Fibroblast of villous mesenchyme (primary cell): ENCODE measurements around the gene PNPLA5. TPM values are rescaled to one million over a fixed set of nuclear protein-coding genes. Genes with fewer than 3 reads are reported as not detected.

Experiments used
- DNase-seq: peaks from one replicate; pipeline ENCODE4 v3.0.0-alpha.2; 2010; ENCODE audit warnings: low read depth
- H3K4me3 ChIP-seq: 2 replicates; pipeline ENCODE4 v1.5.1; 2011; ENCODE audit warnings: low read depth, mild to moderate bottlenecking, low read length
- total RNA-seq: library from RNA; depleted of rRNA; stranded (reverse); fragments of >200 nt; gene quantifications from 2 replicates; pipeline ENCODE4 v1.2.3, GENCODE V29; 2012
- TF ChIP-seq, protein P1 (sequence below): IDR thresholded peaks from 2 replicates; pipeline ENCODE4 v1.5.1; 2012; ENCODE audit warnings: low read depth, mild to moderate bottlenecking, low read length; ENCODE audit not compliant: insufficient read depth

Gene PNPLA5
- total RNA-seq, 1 donor, result not detected

DNA sequence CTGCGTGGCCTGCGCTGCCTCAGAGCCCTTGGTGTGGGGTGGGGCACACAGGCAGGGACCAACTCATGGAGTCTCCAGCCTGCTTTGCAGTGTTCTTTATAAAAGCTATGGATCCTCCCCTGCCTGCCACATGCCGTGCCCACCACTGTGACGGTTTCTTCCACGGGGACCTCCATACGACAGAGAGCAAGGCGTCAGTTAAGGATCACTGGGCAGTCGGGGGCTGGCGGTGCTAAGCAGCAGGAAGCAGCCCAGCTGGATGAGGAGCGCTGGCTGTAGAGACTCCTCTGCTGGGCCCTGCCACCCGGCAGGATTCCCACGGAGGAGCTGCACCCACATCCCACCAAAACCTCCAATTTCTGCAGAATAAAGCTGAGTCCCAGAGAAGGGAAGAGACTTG is 56.6 kb downstream of the PNPLA5 start:
- H3K4me3 ChIP-seq, result no peak overlapping the region
- DNase-seq, result no peak
- TF ChIP-seq, protein P1, sequence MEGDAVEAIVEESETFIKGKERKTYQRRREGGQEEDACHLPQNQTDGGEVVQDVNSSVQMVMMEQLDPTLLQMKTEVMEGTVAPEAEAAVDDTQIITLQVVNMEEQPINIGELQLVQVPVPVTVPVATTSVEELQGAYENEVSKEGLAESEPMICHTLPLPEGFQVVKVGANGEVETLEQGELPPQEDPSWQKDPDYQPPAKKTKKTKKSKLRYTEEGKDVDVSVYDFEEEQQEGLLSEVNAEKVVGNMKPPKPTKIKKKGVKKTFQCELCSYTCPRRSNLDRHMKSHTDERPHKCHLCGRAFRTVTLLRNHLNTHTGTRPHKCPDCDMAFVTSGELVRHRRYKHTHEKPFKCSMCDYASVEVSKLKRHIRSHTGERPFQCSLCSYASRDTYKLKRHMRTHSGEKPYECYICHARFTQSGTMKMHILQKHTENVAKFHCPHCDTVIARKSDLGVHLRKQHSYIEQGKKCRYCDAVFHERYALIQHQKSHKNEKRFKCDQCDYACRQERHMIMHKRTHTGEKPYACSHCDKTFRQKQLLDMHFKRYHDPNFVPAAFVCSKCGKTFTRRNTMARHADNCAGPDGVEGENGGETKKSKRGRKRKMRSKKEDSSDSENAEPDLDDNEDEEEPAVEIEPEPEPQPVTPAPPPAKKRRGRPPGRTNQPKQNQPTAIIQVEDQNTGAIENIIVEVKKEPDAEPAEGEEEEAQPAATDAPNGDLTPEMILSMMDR, result no peak

DNA sequence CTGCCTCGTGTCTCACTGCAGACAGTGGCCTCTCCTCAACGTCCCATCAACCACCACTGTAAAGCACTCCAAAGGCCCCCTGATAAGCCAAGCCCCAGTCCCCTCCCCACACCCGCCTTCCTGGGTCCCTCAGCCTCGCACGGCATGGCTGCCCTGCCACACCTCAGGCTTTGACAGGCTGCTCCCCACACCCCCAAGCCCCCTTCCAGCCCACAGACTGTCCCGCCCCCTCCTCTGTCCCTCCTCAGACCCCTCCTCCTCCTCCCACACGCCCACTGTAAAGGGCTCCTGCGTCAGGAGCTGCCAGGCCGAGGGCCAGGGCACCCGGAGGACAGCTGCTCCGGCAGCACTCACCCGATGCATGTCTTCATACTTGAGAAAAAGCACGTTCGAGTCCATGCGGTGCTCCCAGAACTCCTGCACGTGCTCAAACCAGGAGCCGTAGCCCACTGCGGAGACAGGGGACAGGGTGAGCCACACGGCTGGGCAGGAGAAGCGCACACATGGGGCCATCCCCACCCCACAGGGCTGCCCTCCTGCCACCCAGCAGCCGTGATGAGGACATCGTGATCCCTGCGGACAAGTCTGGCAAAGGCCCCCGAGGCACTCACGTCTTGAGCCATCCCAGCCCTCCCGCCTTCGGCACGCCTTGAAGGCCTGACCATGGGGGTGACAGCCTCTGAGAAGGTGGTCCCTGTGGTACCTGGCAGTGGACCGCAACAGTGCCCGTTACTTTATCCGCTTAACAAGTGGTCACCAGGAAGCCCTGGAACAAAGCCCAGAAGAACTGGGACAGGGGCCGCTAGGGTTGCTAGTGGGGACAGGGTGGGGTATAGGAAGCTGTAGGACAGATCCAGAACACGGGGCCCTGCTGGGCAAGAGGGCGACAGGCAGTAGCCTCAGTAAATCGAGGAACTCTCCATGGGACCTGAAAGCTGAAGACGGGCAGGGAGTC is 58.2 kb downstream of the PNPLA5 start:
- TF ChIP-seq, protein P1, result no peak
- H3K4me3 ChIP-seq, result no peak overlapping the region
- no peak for DNase-seq

DNA sequence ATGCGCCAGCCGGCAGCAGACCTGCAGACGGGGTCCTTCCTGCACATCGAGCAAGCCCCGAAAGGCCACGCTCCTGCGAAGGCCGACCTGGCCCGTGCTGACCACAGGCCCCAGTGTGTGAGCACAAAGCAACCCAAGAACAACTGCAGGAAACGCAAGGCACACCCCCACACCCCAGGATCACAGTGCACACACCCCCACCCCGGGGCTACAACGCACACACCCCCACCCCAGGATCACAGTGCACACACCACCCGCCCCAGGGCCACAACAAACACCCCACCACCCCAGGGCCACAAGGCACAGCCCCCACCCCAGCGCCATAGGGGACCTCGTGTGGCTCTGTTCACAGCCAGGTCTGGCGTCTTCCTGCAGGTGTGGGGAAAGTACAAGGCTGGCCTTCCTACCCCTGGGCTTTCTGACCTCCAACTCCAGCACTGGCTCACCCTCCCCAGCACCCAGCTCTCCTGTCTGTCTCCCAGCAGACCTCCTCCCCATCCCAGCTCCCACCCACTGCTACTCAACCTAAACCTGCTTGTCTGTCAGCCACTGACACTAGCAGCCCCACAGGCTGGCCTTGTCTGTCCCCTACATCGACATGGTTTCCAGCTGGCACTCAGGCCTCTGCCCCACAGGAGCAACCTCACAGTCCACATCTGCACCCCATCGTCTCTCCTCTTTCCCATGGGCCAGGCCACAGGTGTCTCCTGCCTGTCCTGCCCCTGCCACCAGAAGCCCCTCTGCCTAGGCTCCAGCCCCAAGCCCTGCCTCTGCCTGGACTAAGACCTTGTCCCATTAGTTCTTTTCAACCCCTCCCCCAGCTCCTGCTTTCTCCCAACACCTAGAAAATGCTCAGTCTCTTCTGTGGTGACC is 59.2 kb downstream of the PNPLA5 start:
- no peak for DNase-seq
- no peak overlapping the region for H3K4me3 ChIP-seq
- TF ChIP-seq, protein P1, result no peak

DNA sequence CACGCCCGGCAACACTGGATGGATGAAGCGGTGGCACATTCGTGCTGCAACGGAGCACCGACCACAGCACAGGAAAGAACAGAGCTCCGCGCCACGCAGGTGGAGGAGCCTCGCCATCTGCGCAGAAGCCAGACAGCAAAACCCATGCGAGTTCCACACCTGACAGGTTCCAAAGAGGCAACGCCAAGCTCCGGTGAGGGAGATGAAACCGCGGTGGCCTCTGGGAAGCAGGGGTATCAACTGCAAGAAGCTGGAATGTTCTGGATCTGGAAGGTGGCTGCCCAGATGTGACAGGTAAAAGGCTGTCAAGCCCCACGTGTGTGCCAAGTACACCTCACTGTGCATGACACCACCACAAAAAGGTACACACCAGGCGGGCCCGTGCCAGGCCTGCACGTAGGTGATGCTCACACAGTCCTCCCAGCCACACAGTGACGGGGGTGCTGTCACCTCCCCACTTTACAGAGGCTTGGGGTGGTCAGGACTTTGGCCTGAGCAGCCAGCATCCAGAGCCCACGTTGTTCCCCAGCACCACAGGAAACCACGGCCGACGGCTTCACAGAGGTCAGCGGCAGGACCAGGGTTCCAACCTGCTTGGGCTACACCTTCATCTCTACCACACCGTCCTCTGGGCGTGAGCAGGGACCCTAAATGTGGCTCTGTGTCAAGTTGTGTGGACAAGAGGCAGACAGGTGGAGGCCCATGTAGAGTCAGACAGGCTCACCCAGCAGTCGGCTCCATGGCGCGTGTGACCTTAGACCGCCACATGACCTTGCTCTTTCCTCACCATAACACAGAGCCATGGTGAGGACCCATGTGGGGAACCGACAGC is 60.0 kb downstream of the PNPLA5 start:
- no peak overlapping the region for H3K4me3 ChIP-seq
- no peak for DNase-seq
- TF ChIP-seq, protein P1, result no peak

DNA sequence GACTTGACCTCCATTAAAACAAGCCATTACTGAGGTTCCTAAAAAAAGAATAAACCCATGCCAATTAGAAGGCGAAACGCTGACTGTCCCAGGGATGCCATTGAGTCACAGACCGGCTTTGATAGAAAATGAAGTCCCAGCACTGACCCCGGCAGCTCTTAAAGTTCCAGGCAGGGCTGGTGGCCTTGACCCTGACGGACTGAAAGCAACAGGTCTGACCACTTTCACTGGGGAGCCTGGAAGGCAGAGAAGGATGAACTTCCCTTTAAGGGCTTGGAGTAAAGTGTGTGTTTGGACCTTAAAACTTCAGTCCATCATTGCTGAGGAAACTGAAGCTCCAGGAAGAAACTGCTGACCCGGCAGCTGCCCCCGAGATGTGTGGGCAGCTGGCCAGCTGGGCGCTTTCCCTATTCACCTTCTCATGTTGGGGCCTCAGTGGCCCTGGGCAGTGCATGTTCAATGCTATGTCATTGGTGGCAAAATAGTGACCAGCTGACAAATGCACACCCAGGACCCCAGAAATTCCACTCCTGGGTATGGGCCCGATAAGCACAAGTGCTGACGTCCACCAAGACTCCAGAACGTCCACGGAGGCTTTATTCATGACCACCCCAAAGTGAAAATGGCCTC is 60.8 kb downstream of the PNPLA5 start:
- no peak overlapping the region for H3K4me3 ChIP-seq
- TF ChIP-seq, protein P1, result no peak
- DNase-seq, result no peak
